ENCODE results near the gene GALNT17. TPM values are rescaled to one million over a fixed set of nuclear protein-coding genes. Genes with fewer than 3 reads are reported as not detected.

GALNT17 gene
- total and polyA plus RNA-seq, 2 experiments from 2014 or later: 2.3 to 4.6 TPM

DNA sequence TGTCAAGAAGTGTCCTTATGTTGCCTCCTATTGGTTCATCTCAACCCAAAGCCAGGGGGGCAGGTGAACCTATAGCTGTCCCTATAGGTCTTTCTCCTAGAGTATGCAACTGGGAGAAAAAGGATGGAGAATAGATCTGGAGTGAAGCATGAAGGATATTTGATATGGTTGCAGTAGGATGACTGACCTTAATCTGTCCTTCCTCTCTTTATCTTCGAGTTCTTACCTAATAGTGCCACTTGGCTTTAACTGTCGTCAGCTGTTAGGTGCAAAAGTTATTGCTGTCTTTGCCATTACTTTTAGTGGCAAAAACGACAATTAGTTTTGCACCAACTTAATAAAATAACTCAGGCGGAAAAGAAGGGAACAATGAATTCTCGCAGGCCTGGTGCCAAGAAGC lies 196.0 kb downstream of the GALNT17 start:
- Histone ChIP-seq H3K27ac (no peak overlapping the region), H3K36me3 (no peaks in the 10 kb centered on the region), H3K9me3 (ENCODE audit: low read depth) (no peaks in the 10 kb centered on the region), H3K4me1 (ENCODE audit: low read depth) (peaks cover 3% of the 10 kb centered on the region), H3K27me3 (no peaks in the 10 kb centered on the region), H3K4me3 (no peak overlapping the region)
- TF ChIP-seq, protein P1, sequence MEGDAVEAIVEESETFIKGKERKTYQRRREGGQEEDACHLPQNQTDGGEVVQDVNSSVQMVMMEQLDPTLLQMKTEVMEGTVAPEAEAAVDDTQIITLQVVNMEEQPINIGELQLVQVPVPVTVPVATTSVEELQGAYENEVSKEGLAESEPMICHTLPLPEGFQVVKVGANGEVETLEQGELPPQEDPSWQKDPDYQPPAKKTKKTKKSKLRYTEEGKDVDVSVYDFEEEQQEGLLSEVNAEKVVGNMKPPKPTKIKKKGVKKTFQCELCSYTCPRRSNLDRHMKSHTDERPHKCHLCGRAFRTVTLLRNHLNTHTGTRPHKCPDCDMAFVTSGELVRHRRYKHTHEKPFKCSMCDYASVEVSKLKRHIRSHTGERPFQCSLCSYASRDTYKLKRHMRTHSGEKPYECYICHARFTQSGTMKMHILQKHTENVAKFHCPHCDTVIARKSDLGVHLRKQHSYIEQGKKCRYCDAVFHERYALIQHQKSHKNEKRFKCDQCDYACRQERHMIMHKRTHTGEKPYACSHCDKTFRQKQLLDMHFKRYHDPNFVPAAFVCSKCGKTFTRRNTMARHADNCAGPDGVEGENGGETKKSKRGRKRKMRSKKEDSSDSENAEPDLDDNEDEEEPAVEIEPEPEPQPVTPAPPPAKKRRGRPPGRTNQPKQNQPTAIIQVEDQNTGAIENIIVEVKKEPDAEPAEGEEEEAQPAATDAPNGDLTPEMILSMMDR (IDR thresholded peaks at IDR 0.05; ENCODE audit: low read depth, low read length): no peak
- DNase-seq (ENCODE audit: low read depth in 1 of 2, low spot score in 1 of 2): no peak

DNA sequence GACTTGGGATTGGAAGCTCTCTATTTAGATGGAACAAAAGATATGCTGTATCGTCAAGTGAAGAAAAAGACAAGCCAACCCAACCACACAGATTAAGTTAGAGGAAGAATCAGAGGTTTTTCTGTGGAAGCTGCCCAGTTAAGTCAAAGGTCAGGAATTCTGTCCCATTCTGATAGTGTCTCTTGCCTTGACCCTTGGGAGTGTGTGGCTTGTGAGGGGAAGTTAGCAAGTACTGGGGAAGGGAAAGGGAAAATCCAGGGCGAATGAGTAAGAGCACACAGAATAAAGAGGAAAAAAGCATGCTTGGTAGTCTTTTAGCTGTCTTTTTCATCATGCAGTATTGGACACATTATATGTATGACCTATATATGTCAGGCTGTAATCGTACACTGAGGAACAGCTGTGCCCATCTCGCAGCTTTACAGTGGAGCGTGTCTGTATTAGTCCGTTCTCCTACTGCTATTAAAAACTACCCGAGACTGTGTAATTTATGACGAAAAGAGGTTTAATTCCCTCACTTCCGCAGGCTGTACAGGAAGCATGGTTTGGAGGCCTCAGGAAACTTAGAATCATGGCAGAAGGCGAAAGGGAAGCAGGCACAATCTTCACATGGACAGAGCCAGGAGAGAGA lies 197.2 kb downstream of the GALNT17 start:
- TF ChIP-seq, protein P1 (IDR thresholded peaks at IDR 0.05; ENCODE audit: low read depth, low read length): no peak
- Histone ChIP-seq H3K27ac (no peak overlapping the region), H3K4me1 (ENCODE audit: low read depth) (peaks cover 3% of the 10 kb centered on the region), H3K27me3 (no peaks in the 10 kb centered on the region), H3K36me3 (no peaks in the 10 kb centered on the region), H3K4me3 (no peak overlapping the region), H3K9me3 (ENCODE audit: low read depth) (no peaks in the 10 kb centered on the region)
- DNase-seq (ENCODE audit: low read depth in 1 of 2, low spot score in 1 of 2): no peak

DNA sequence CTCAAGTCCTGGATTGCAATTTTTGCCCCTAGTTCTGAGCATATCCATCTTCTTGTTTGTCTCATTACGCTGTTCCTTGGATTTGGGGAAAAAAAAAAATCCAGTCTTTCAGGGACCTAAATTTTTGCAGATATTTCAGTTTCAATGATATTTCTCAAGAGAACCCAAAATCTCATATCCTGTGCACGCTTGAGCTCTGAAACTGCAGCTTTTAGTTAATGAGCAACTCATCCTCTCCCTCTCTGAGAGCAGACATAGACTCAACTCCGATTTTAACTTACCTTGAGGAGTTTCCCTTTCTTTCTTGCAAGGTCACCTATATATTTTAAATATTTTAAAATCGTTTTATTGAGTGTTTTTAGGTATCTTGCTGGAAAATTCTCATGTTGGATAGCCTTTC lies 200.3 kb downstream of the GALNT17 start:
- H3K4me3 ChIP-seq: no peak overlapping the region
- TF ChIP-seq, protein P1 (IDR thresholded peaks at IDR 0.05; ENCODE audit: low read depth, low read length): no peak
- no peaks in the 10 kb centered on the region for H3K9me3 ChIP-seq (ENCODE audit: low read depth)
- peaks cover 3% of the 10 kb centered on the region for H3K4me1 ChIP-seq (ENCODE audit: low read depth)
- DNase-seq (ENCODE audit: low read depth in 1 of 2, low spot score in 1 of 2): no peak
- no peak overlapping the region for H3K27ac ChIP-seq
- H3K27me3 ChIP-seq: no peaks in the 10 kb centered on the region
- H3K36me3 ChIP-seq: no peaks in the 10 kb centered on the region

DNA sequence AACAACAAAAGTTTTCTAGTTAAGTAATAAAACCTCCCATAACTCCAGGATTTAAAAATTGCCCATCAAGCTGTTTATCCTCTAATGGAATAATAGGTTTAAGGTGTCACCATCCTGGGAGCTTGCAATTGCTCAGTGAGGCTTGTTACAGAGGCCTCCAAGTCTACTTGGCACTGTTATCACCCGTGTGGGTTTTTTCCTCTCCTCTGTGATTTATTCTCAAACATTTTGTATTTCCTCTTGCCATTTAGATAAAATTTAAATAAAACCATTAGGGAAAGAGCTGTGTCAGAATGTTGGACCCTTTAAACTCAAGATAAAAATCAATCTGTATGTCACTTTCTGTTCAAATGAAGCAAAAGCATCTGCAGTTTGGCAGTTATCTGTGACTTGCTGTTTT lies 202.6 kb downstream of the GALNT17 start:
- Histone ChIP-seq H3K27me3 (no peaks in the 10 kb centered on the region), H3K36me3 (no peaks in the 10 kb centered on the region), H3K9me3 (ENCODE audit: low read depth) (no peaks in the 10 kb centered on the region), H3K4me1 (ENCODE audit: low read depth) (no peaks in the 10 kb centered on the region), H3K4me3 (no peak overlapping the region), H3K27ac (no peak overlapping the region)
- TF ChIP-seq, protein P1 (IDR thresholded peaks at IDR 0.05; ENCODE audit: low read depth, low read length): no peak
- DNase-seq (ENCODE audit: low read depth in 1 of 2, low spot score in 1 of 2): no peak

DNA sequence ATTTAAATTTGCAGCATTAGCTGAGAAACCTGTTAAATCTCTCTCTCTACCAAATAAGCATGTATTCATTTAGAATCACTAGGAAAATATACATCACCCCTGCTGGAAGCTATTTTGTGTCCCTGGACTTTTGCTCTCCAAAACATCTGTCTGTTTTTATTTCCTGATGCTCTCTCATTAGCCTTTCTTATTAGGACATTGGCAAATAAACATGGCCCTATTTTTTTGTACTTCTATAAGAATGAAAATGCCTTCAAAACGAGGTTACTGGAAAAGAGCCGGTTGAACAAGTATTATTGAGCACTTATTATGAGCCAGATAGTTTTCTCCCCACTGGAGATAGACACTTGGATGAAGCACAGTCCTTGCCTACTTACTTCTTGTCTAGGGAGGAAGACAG lies 206.9 kb downstream of the GALNT17 start:
- no peaks in the 10 kb centered on the region for H3K27me3 ChIP-seq
- no peaks in the 10 kb centered on the region for H3K36me3 ChIP-seq
- TF ChIP-seq, protein P1 (IDR thresholded peaks at IDR 0.05; ENCODE audit: low read depth, low read length): no peak
- H3K4me1 ChIP-seq (ENCODE audit: low read depth): no peaks in the 10 kb centered on the region
- DNase-seq (ENCODE audit: low read depth in 1 of 2, low spot score in 1 of 2): no peak
- no peak overlapping the region for H3K27ac ChIP-seq
- no peak overlapping the region for H3K4me3 ChIP-seq
- H3K9me3 ChIP-seq (ENCODE audit: low read depth): no peaks in the 10 kb centered on the region
